ENCODE data around the gene DCPS. TPM values are rescaled to one million over a fixed set of nuclear protein-coding genes. Genes with fewer than 3 reads are reported as not detected.

DCPS gene
- total and polyA plus RNA-seq, 7 donors, result 7.6 to 30.0 (median 9.7) TPM

DNA sequence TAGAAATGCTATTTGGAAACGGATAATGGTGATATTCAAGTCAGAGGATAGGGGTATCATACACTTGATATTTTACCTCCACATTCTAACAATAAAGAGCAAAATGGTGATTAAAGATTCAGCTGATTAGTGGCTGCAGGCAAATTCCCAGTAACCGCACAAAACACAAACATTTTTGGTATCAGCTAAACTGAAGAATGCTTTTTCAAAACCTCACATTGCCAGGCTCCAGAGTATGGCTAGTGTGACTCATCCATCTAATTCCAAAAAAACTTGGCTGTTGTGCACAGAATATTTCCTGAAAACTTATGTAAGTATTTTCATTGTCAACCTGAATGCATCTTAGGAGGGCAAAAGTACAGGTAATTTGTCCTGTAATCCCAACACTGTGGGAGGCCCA, 46.1 kb upstream of the DCPS start:
- no peak for TF ChIP-seq EP300 (IDR thresholded peaks at IDR 0.05)
- TF ChIP-seq POLR2A (IDR thresholded peaks at IDR 0.05), result no peak
- TF ChIP-seq, protein P1, sequence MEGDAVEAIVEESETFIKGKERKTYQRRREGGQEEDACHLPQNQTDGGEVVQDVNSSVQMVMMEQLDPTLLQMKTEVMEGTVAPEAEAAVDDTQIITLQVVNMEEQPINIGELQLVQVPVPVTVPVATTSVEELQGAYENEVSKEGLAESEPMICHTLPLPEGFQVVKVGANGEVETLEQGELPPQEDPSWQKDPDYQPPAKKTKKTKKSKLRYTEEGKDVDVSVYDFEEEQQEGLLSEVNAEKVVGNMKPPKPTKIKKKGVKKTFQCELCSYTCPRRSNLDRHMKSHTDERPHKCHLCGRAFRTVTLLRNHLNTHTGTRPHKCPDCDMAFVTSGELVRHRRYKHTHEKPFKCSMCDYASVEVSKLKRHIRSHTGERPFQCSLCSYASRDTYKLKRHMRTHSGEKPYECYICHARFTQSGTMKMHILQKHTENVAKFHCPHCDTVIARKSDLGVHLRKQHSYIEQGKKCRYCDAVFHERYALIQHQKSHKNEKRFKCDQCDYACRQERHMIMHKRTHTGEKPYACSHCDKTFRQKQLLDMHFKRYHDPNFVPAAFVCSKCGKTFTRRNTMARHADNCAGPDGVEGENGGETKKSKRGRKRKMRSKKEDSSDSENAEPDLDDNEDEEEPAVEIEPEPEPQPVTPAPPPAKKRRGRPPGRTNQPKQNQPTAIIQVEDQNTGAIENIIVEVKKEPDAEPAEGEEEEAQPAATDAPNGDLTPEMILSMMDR (IDR thresholded peaks at IDR 0.05), result no peak
- TF ChIP-seq POLR2AphosphoS5 (IDR thresholded peaks at IDR 0.05), result no peak

DNA sequence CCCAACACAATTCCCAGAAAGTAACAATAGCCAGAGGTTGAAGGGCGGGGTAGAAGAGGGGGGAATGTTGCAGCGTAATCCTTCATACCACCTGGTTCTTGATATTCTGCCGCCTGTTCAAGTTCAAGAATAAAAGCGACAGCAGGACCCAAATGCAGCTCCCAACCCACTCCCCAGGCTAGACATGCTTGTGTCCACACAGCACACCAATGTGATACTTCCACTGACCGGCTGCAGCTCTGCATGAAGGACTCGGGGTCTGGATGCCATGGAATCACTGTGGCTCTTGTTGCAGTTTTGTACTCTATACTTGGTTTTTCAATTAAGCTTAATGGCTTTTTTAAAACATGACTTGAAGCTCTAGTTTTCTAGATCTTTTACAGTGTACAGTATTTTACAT, 41.6 kb upstream of the DCPS start:
- Histone ChIP-seq H3K4me1 (peaks cover 0 to 3% (median under 1%) of the 10 kb centered on the region in 4 donors), H3K27ac (no peak overlapping the region), H3K27me3 (no peaks in the 10 kb centered on the region), H3K4me3 (no peak overlapping the region), H3K9me3 (no peaks in the 10 kb centered on the region), H3K36me3 (peaks cover 19 to 75% (median 42%) of the 10 kb centered on the region in 4 donors)
- TF ChIP-seq POLR2AphosphoS5 (IDR thresholded peaks at IDR 0.05) (no peak), EP300 (IDR thresholded peaks at IDR 0.05) (no peak), POLR2A (IDR thresholded peaks at IDR 0.05) (no peak)
- TF ChIP-seq, protein P1 (IDR thresholded peaks at IDR 0.05), result no peak
- intact Hi-C loops (cut with DNase I), result loop anchor here (10.0 kb wide), 1 partner anchor 667 kb away; the partner anchor contains the start of gene STT3A
- no peak for DNase-seq
- 95 to 96% methylated on average over 6 of the region's 6 CpGs for WGBS, 2 donors

More for the DNA sequence above, 46.1 kb upstream of the DCPS start:
- intact Hi-C loops (cut with DNase I), result no loop called here
- 88 to 89% methylated on average over 2 of the region's 2 CpGs for whole genome bisulfite sequencing, 2 donors
- no peaks in the 10 kb centered on the region for H3K9me3 ChIP-seq
- H3K4me3 ChIP-seq, result no peak overlapping the region
- H3K27ac ChIP-seq, result no peak overlapping the region
- peaks cover 6 to 58% (median 14%) of the 10 kb centered on the region in 4 donors for H3K36me3 ChIP-seq
- no peaks in the 10 kb centered on the region for H3K4me1 ChIP-seq
- no peaks in the 10 kb centered on the region for H3K27me3 ChIP-seq
- DNase-seq, result no peak

DNA sequence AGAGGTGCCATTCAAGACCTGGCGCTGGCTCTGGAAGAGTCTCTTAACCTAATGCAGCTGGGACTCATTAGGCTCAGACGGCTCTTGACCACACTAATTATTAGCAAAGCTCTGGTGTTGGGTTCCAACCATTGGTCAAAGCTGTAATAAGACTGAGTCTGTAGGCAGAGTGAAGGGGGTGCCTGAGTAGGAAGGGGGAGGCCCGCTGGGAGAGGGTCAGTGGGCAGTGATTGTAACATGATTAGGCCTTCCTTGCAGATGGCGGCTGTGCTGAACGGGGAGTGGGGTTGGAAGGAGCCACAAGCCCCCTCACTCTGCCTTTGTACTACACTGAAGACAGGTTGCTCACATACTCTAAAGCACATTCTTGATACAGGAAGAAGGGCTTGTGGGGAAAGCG, 40.4 kb upstream of the DCPS start:
- intact Hi-C loops (cut with DNase I), result loop anchor here (10.0 kb wide), 1 partner anchor 669 kb away; the partner anchor contains the start of gene STT3A
- Histone ChIP-seq H3K4me1 (peaks cover 0 to 14% (median 8%) of the 10 kb centered on the region in 4 donors), H3K27ac (no peak overlapping the region), H3K9me3 (no peaks in the 10 kb centered on the region), H3K4me3 (no peak overlapping the region), H3K36me3 (peaks cover 18 to 66% (median 42%) of the 10 kb centered on the region in 4 donors), H3K27me3 (no peaks in the 10 kb centered on the region)
- WGBS, 2 donors, result 90 to 91% methylated on average over 6 of the region's 6 CpGs
- no peak for TF ChIP-seq POLR2A (IDR thresholded peaks at IDR 0.05)
- TF ChIP-seq, protein P1 (IDR thresholded peaks at IDR 0.05), result no peak
- no peak for TF ChIP-seq EP300 (IDR thresholded peaks at IDR 0.05)
- DNase-seq, result no peak

DNA sequence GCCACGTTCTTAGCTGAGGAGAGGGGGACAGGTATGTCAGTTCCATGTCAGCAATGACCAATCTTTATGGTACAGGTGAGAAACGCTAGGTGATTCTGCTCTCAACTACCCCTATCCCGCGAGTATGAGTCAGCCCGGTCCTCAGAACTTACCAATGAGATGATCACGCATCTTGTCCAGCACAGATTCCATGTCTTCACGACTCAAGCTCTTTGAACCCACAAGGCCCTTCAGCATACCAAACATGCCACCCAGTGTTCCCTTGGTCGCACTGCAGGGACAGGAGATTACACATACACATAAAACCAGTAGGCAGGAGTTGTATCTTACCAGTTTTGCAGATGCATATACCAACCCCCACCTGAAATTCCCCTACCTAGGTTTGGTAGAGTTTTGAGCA, 38.0 kb upstream of the DCPS start:
- H3K9me3 ChIP-seq, result no peaks in the 10 kb centered on the region
- 75 to 89% methylated on average over 8 of the region's 8 CpGs for WGBS, 2 donors
- no peak for DNase-seq
- peaks cover 0 to 24% (median 16%) of the 10 kb centered on the region in 4 donors for H3K4me1 ChIP-seq
- peaks cover 18 to 65% (median 42%) of the 10 kb centered on the region in 4 donors for H3K36me3 ChIP-seq
- intact Hi-C loops (cut with DNase I), result loop anchor here (5.0 to 10.0 kb wide), 2 partner anchors 204 to 671 kb away; partner anchors contain the start of genes CDON and STT3A
- no peaks in the 10 kb centered on the region for H3K27me3 ChIP-seq
- no peak overlapping the region for H3K4me3 ChIP-seq
- no peak overlapping the region for H3K27ac ChIP-seq
- TF ChIP-seq POLR2AphosphoS5 (IDR thresholded peaks at IDR 0.05) (no peak), POLR2A (IDR thresholded peaks at IDR 0.05) (no peak), EP300 (IDR thresholded peaks at IDR 0.05) (no peak)
- TF ChIP-seq, protein P1 (IDR thresholded peaks at IDR 0.05), result no peak

All from sigmoid colon (tissue), 7 donors.